KMS-11 (cell line): ENCODE results near the gene FAM167B.
"Not testable (repeated sequence)": the region's sequence is repeated elsewhere in the genome, so short reads cannot be mapped to it uniquely, and the experiment has no call there.

Experiments used
- H2AFZ ChIP-seq: fragments of 200-600 bp; sonication (generic); 2 replicates; pipeline ENCODE4 v1.6.1; 2016; ENCODE audit warnings: antibody characterized with exemption, mixed run types, low read depth
- H3K27ac ChIP-seq: fragments of 200-600 bp; sonication (generic); 2 replicates; pipeline ENCODE4 v1.6.1; 2016; ENCODE audit warnings: mild to moderate bottlenecking, mixed run types
- H3K27me3 ChIP-seq: fragments of 200-600 bp; sonication (generic); 2 replicates; pipeline ENCODE4 v1.6.1; 2017; ENCODE audit warnings: mild to moderate bottlenecking, low read depth, mixed run types, moderate library complexity; ENCODE audit not compliant: insufficient read depth
- H3K36me3 ChIP-seq: fragments of 200-600 bp; sonication (generic); 2 replicates; pipeline ENCODE4 v1.6.1; 2017; ENCODE audit warnings: mild to moderate bottlenecking, mixed run types; ENCODE audit not compliant: insufficient read depth
- H3K4me1 ChIP-seq: fragments of 200-600 bp; sonication (generic); 2 replicates; pipeline ENCODE4 v1.6.1; 2016; ENCODE audit warnings: mild to moderate bottlenecking, low read depth, mixed run types; ENCODE audit not compliant: poor library complexity, severe bottlenecking
- H3K4me2 ChIP-seq: fragments of 200-600 bp; sonication (generic); 2 replicates; pipeline ENCODE4 v1.7.0; 2016; ENCODE audit warnings: mild to moderate bottlenecking, mixed run types
- H3K4me3 ChIP-seq: fragments of 200-600 bp; sonication (generic); IDR thresholded peaks from 2 replicates; pipeline ENCODE4 v1.6.1; 2017; ENCODE audit warnings: low read depth, low read length, mixed read lengths; ENCODE audit not compliant: insufficient read depth
- H3K79me2 ChIP-seq: fragments of 200-600 bp; sonication (generic); 2 replicates; pipeline ENCODE4 v1.6.1; 2016; ENCODE audit warnings: low read depth, mixed run types; ENCODE audit not compliant: insufficient read depth
- H3K9ac ChIP-seq: fragments of 200-600 bp; sonication (generic); 2 replicates; pipeline ENCODE4 v1.6.1; 2016; ENCODE audit warnings: mild to moderate bottlenecking, mixed run types
- H4K20me1 ChIP-seq: fragments of 200-600 bp; sonication (generic); 2 replicates; pipeline ENCODE4 v1.6.1; 2016; ENCODE audit warnings: mild to moderate bottlenecking, mixed run types; ENCODE audit not compliant: insufficient read depth
- TF ChIP-seq, protein P1 (sequence below): fragments of 200-600 bp; sonication (generic); conservative IDR thresholded peaks from 2 replicates; pipeline ENCODE4 v1.6.1; 2017; ENCODE audit warnings: low read depth, mild to moderate bottlenecking, antibody characterized with exemption, low read length, moderate library complexity, mixed read lengths

The FAM167B gene

DNA sequence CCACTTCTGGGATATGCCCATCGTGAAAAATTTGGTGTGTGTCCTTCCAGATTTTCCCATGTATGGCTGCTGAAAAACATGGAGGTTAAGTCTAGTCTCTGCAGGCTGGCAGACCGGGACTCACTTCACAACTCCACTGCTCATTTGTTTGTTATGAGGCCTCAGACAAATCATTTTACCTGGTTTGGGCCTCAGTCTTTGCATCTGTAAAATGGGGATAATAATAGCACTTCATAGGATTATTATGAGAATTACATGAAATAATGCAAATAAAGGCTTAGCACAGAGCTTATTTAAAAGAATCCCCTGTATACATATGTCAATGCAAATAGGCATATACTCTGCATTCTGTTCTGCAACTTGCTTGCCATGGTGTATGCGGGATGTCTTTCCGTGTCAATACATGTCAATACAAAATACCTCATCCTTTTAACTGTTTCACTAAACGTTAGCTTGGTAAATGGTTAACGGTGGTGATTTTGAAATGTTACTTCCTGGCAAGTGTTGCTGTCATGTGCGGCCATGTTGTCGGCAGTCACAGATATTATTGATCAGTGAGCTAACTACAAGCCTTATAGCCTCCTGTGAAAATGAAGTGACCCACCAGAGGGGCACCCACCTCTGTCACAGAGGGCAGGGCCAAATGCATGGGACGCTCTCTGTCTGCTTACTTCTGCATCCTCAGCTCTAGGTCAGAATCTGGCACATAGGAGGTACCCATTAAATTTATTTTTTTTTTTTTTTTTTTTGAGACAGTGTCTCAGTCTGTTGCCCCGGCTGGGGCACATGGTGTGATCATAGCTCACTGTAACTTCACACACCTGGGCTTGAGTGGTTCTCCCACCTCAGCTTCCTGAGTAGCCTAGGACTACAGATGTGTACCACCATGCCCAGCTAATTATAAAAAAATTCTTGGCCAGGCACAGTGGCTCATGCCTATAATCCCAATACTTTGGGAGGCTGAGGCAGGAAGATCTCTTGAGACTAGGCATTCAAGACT lies 8.3 kb downstream of the FAM167B start:
- Histone ChIP-seq H4K20me1 (no peaks in the 10 kb centered on the region), H3K4me3 (no peak overlapping the region), H3K27me3 (no peaks in the 10 kb centered on the region), H3K27ac (no peak overlapping the region), H2AFZ (no peak overlapping the region), H3K79me2 (no peaks in the 10 kb centered on the region), H3K9ac (no peak overlapping the region), H3K36me3 (no peaks in the 10 kb centered on the region), H3K4me2 (no peak overlapping the region), H3K4me1 (peaks cover 3% of the 10 kb centered on the region)
- TF ChIP-seq, protein P1, sequence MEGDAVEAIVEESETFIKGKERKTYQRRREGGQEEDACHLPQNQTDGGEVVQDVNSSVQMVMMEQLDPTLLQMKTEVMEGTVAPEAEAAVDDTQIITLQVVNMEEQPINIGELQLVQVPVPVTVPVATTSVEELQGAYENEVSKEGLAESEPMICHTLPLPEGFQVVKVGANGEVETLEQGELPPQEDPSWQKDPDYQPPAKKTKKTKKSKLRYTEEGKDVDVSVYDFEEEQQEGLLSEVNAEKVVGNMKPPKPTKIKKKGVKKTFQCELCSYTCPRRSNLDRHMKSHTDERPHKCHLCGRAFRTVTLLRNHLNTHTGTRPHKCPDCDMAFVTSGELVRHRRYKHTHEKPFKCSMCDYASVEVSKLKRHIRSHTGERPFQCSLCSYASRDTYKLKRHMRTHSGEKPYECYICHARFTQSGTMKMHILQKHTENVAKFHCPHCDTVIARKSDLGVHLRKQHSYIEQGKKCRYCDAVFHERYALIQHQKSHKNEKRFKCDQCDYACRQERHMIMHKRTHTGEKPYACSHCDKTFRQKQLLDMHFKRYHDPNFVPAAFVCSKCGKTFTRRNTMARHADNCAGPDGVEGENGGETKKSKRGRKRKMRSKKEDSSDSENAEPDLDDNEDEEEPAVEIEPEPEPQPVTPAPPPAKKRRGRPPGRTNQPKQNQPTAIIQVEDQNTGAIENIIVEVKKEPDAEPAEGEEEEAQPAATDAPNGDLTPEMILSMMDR, result no peak

DNA sequence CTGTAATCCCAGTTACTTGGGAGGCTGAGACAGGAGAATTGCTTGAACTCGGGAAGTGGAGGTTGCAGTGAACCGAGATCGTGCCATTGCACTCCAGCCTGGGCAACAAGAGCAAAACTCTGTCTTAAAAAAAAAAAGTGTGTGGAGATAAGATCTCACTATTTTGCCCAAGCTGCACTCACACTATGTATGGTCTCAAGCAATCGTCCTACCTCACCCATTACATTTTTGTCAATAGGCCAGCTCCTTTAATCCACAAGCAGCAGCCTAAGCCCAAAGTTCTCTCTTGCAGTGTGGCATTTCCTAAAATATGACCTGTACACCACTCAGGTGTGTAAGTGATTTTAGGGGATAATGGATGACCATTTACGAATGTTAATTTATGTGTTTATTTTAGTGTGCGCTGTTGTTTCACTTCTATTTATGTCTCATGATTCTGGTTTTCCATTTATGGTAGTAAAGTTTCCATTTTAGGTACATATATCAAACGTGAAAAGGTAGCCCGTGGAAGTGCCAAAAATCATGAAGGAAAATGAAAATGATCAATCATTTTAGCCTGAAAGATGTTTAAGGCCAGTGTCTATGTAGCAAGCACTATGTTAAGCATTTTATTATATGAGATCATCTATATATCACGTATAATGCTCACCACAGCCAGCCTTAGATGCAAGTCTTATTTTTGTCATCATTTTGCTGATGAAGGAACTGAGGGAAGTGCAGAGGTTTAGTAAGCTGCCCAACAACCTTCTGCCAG lies 9.6 kb downstream of the FAM167B start:
- Histone ChIP-seq H3K79me2 (no peaks in the 10 kb centered on the region), H3K36me3 (no peaks in the 10 kb centered on the region), H3K27ac (no peak overlapping the region), H2AFZ (no peak overlapping the region), H3K9ac (no peak overlapping the region), H3K4me3 (no peak overlapping the region), H3K4me2 (no peak overlapping the region), H4K20me1 (no peaks in the 10 kb centered on the region), H3K4me1 (no peaks in the 10 kb centered on the region), H3K27me3 (no peaks in the 10 kb centered on the region)
- TF ChIP-seq, protein P1, result no peak

DNA sequence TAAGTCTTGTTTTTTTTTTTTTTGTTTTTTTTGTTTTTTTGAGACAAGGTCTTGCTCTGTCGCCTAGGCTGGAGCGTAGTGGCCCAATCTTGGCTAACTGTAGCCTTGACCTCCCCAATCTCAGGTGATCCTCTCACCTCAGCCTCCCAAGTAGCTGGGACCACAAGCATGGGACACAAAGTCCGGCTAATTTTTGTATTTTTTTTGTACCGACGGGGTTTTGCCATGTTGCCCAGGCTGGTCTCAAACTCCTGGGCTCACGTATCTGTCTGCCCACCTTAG lies 10.1 kb downstream of the FAM167B start:
- no peaks in the 10 kb centered on the region for H3K79me2 ChIP-seq
- H3K27ac ChIP-seq, result no peak overlapping the region
- H3K27me3 ChIP-seq, result no peaks in the 10 kb centered on the region
- TF ChIP-seq, protein P1, result no peak
- no peak overlapping the region for H3K4me3 ChIP-seq
- no peak overlapping the region for H3K4me2 ChIP-seq
- no peaks in the 10 kb centered on the region for H3K36me3 ChIP-seq
- no peak overlapping the region for H3K9ac ChIP-seq
- no peaks in the 10 kb centered on the region for H3K4me1 ChIP-seq
- no peak overlapping the region for H2AFZ ChIP-seq
- no peaks in the 10 kb centered on the region for H4K20me1 ChIP-seq

DNA sequence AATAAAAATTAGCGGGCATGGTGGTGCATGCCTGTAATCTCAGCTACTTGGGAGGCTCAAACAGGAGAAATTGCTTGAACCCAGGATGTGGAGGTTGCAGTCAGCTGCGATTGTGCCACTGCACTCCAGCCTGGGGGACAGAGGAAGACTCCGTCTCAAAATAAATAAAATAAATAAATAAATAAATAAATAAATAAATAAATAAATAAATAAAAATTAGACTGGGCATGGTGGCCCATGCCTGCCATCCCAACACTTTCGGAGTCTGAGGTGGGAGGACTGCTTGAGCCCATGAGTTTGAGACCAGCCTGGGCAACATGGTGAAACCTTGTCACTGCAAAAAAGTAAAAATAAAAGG lies 16.2 kb downstream of the FAM167B start:
- H3K79me2 ChIP-seq, H3K4me3 ChIP-seq, H2AFZ ChIP-seq, H3K27ac ChIP-seq, H3K4me2 ChIP-seq, H4K20me1 ChIP-seq, H3K27me3 ChIP-seq, H3K36me3 ChIP-seq, H3K9ac ChIP-seq: not testable (repeated sequence)
- peaks cover 28% of the 10 kb centered on the region for H3K4me1 ChIP-seq

DNA sequence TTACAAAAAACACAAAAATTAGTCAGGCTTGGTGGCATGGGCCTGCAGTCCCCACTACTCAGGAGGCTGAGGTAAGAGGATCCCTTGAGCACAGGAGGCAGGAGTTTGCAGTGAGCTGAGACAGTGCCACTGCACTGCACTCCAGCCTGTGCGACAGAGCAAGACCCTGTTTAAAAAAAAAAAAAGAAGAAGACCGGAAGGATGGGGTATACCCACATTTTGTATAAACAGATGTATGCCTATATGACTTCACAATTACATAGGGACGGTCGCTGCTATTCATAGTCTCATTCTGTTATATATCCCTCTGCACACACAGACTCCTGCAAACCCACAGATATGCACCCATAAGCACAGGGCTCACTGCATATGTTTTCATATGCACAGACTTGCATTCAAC lies 16.7 kb downstream of the FAM167B start:
- H3K4me2 ChIP-seq, result no peak overlapping the region
- peaks cover 28% of the 10 kb centered on the region for H3K4me1 ChIP-seq
- no peak overlapping the region for H3K27ac ChIP-seq
- no peak overlapping the region for H3K9ac ChIP-seq
- H3K79me2 ChIP-seq, result no peaks in the 10 kb centered on the region
- no peaks in the 10 kb centered on the region for H3K36me3 ChIP-seq
- no peaks in the 10 kb centered on the region for H3K27me3 ChIP-seq
- no peaks in the 10 kb centered on the region for H4K20me1 ChIP-seq
- H3K4me3 ChIP-seq, result no peak overlapping the region
- no peak overlapping the region for H2AFZ ChIP-seq
- TF ChIP-seq, protein P1, result no peak
